Liver (tissue), 3 donors: ENCODE results near the gene CUX1.

Experiments
- CTCF ChIP-seq: fragments of 150-350 bp; IDR thresholded peaks from 2 replicates; pipeline ENCODE4 v1.5.1; 2017; ENCODE audit warnings: improper control_type of control experiment, low read depth, low read length; ENCODE audit not compliant: missing input control
- GABPA ChIP-seq, 2 donors: IDR thresholded peaks in 1 of 2; conservative IDR thresholded peaks in 1 of 2; 2 replicates each; pipeline ENCODE4 v1.6.1; 2016; ENCODE audit warnings: antibody characterized with exemption in 2 of 2, mild to moderate bottlenecking in 1 of 2, moderate library complexity in 1 of 2
- SP1 ChIP-seq: IDR thresholded peaks from 2 replicates; pipeline ENCODE4 v1.6.1; 2018; ENCODE audit warnings: antibody characterized with exemption, mild to moderate bottlenecking
- YY1 ChIP-seq: IDR thresholded peaks from 2 replicates; pipeline ENCODE4 v1.6.1; 2016; ENCODE audit warnings: antibody characterized with exemption, mild to moderate bottlenecking
- donor health status: healthy.
- donor health status: healthy.

GRCh38 chr7:101880282-101881054, 63.0 kb downstream of the CUX1 start:
- TF ChIP-seq SP1 (no peak), YY1 (no peak), CTCF (no peak), GABPA (IDR thresholded peaks at IDR 0.05 in 1 of 2, conservative IDR thresholded peaks at IDR 0.05 in 1 of 2) (no peak)
